HepG2 (cell line): ENCODE results near the gene CD180. TPM values are rescaled to one million over a fixed set of nuclear protein-coding genes. Genes with fewer than 3 reads are reported as not detected.

Experiments
- ATAC-seq: fragments of 200-7000 bp; cut with Tn5 transposase; 3 replicates; pipeline ENCODE4 v1.9.1; 2020; ENCODE audit warnings: mild to moderate bottlenecking, moderate library complexity
- BruUV-seq: library from RNA; stranded (reverse); fragments of 400-500 nt; replicated peaks from 2 replicates; lab custom pipeline; 2021; lab: Mats Ljungman, UMichigan
- CTCF ChIA-PET: fragments of 300-600 bp; formaldehyde crosslinking; extraction: SDS; loops from one replicate; lab custom pipeline; 2021; ENCODE audit warnings: low total read pairs, inconsistent platforms, low intra/inter-chr PET ratio; lab: Yijun Ruan, JAX
- POLR2A ChIA-PET: fragments of 350-600 bp; sonication (Branson Sonifier 250); formaldehyde crosslinking; loops from one replicate; lab custom pipeline; 2020; ENCODE audit warnings: antibody characterized with exemption, inconsistent platforms; lab: Yijun Ruan, JAX
- DNase-seq: peaks from one replicate; pipeline ENCODE4 v3.0.0-alpha.2; 2015; ENCODE audit warnings: low spot score
- FAIRE-seq: peaks from 3 replicates; lab custom pipeline; 2011; peaks lifted over from hg19 to GRCh38; lab: Jason Lieb, UNC
- H2AFZ ChIP-seq: one replicate; pipeline ENCODE4 v1.6.1; 2011; ENCODE audit warnings: low read length, inconsistent platforms
- H3K27ac ChIP-seq: fragments of 300-600 bp; 3 replicates; pipeline ENCODE4 v1.8.0; 2011; ENCODE audit warnings: mixed run types, mild to moderate bottlenecking, mixed read lengths, low read length, inconsistent platforms; ENCODE audit not compliant: insufficient read depth; ENCODE audit errors: extremely low read length
- H3K27me3 ChIP-seq, 2 experiments: fragments of 200-600 bp in 1 of 2; 2 replicates in 1 of 2; 3 replicates in 1 of 2; pipeline versions ENCODE4 v1.6.0 to v1.8.0; 2011; ENCODE audit warnings: low read length in 2 of 2, mild to moderate bottlenecking in 2 of 2, moderate library complexity in 2 of 2, inconsistent platforms in 1 of 2; ENCODE audit not compliant: insufficient read depth in 2 of 2, control insufficient read depth in 1 of 2
- H3K36me3 ChIP-seq, 2 experiments: fragments of 200-600 bp in 1 of 2; replicated peaks in 1 of 2; 2 replicates in 1 of 2; 3 replicates in 1 of 2; pipeline versions ENCODE4 v1.5.1 to v1.8.0; 2011; ENCODE audit warnings: low read length in 2 of 2, inconsistent platforms in 1 of 2; ENCODE audit not compliant: insufficient read depth in 2 of 2, control insufficient read depth in 1 of 2
- H3K4me1 ChIP-seq: 2 replicates; pipeline ENCODE4 v1.5.1; 2012; ENCODE audit warnings: low read length, inconsistent platforms; ENCODE audit not compliant: insufficient read depth
- H3K4me2 ChIP-seq: 2 replicates; pipeline ENCODE4 v1.6.0; 2011; ENCODE audit warnings: low read depth, low read length, inconsistent platforms
- H3K4me3 ChIP-seq, 3 experiments: fragments of 200-600 bp in 1 of 3; sonication (generic), shearing (Covaris generic) in 1 of 3; replicated peaks in 1 of 3; 2 replicates each; pipeline ENCODE4 v1.5.1; 2011 to 2016; ENCODE audit warnings: low read length in 3 of 3, inconsistent platforms in 2 of 3, low read depth in 2 of 3, mild to moderate bottlenecking in 2 of 3, control low read depth in 1 of 3, mixed read lengths in 1 of 3; ENCODE audit not compliant: insufficient read depth in 1 of 3
- H3K79me2 ChIP-seq: one replicate; pipeline ENCODE4 v1.6.1; 2011; ENCODE audit warnings: low read length, inconsistent platforms; ENCODE audit not compliant: insufficient read depth
- H3K9ac ChIP-seq: 2 replicates; pipeline ENCODE4 v1.6.0; 2011; ENCODE audit warnings: mild to moderate bottlenecking, low read depth, low read length, inconsistent platforms; ENCODE audit not compliant: insufficient read depth
- H3K9me3 ChIP-seq: 2 replicates; pipeline ENCODE4 v1.5.1; 2012; ENCODE audit warnings: mild to moderate bottlenecking, low read length
- H4K20me1 ChIP-seq: 2 replicates; pipeline ENCODE4 v1.6.0; 2011; ENCODE audit warnings: inconsistent platforms, mild to moderate bottlenecking, low read length, moderate library complexity; ENCODE audit not compliant: insufficient read depth
- ATF4 ChIP-seq, 2 experiments: fragments of 450-650 bp in 1 of 2; sonication (generic) in 1 of 2; formaldehyde crosslinking; IDR thresholded peaks; 2 replicates each; pipeline versions ENCODE4 v1.5.0 to v1.8.0; 2020 to 2022; ENCODE audit warnings: mild to moderate bottlenecking in 1 of 2, missing genetic modification reagents in 1 of 2
- CHCHD3 ChIP-seq: sonication (generic); formaldehyde crosslinking; IDR thresholded peaks from 2 replicates; pipeline ENCODE4 v1.8.0; 2022; ENCODE audit warnings: mild to moderate bottlenecking, missing genetic modification reagents, moderate library complexity
- NR2F6 ChIP-seq, 2 experiments: IDR thresholded peaks; 2 replicates each; pipeline ENCODE4 v1.6.1; 2016; ENCODE audit warnings: antibody characterized with exemption in 1 of 2, mild to moderate bottlenecking in 1 of 2
- ZBTB42 ChIP-seq: sonication (generic); formaldehyde crosslinking; IDR thresholded peaks from 2 replicates; pipeline ENCODE4 v1.5.0; 2020; ENCODE audit warnings: mild to moderate bottlenecking, missing genetic modification reagents
- ZMAT5 ChIP-seq: sonication (generic); formaldehyde crosslinking; IDR thresholded peaks from 2 replicates; pipeline ENCODE4 v1.5.0; 2020; ENCODE audit warnings: mild to moderate bottlenecking, low read depth, missing genetic modification reagents, borderline replicate concordance
- ZSCAN29 ChIP-seq: sonication (generic); formaldehyde crosslinking; conservative IDR thresholded peaks from 2 replicates; pipeline ENCODE4 v1.4.0; 2020; ENCODE audit warnings: mild to moderate bottlenecking, missing genetic modification reagents
- WGBS: methylation state at CpG from one replicate; pipeline ENCODE4 v1.1.6; 2017; ENCODE audit warnings: low lambda C conversion rate; 5-methylcytosine and 5-hydroxymethylcytosine counted together
- in situ Hi-C: cut with HindIII; loops from 2 replicates; pipeline ENCODE4 v1.10.0; 2017; ENCODE audit warnings: low pct_unique_long_range_greater_than_20kb; ENCODE audit not compliant: extremely low pct_ligation_motif_present
- intact Hi-C: fragments of 100-400 bp; cut with micrococcal nuclease; formaldehyde crosslinking; loops from one replicate; pipeline ENCODE4 v1.10.0; 2022; ENCODE audit not compliant: unreplicated experiment
- polyA plus RNA-seq, 8 experiments: library from polyadenylated mRNA; depleted of rRNA in 3 of 8; stranded (reverse) in 7 of 8; unstranded in 1 of 8; fragments of >200 nt; fragmentation: Illumina TruSeq in 4 of 8; extraction: Trizol in 4 of 8; gene quantifications; 2 replicates each; pipeline versions ENCODE4 v1.2.1 to v1.2.3, GENCODE V29; 2011 to 2016; ENCODE audit warnings: low read depth in 4 of 8, missing spikeins in 1 of 8, mixed read lengths in 1 of 8; ENCODE audit not compliant: insufficient read depth in 1 of 8
- total RNA-seq, 5 experiments: library from RNA; depleted of rRNA; stranded (reverse); fragments of >200 nt; fragmentation: Illumina TruSeq; extraction: Trizol; gene quantifications; 2 replicates each; pipeline ENCODE4 v1.2.3, GENCODE V29; 2016; ENCODE audit warnings: low read depth in 1 of 5

CD180 gene
- total and polyA plus RNA-seq, 2 of the 13 experiments (the other 11 are each of a cell fraction or from before 2014, with no cell fraction given) = not detected

- Histone ChIP-seq H3K79me2 (no peaks in the 10 kb centered on the region), H3K4me2 (no peak overlapping the region), H3K36me3 (peaks cover 1 to 10% of the 10 kb centered on the region in 2 experiments; a peak in 3 of 5 replicates), H3K27ac (no peak overlapping the region), H3K4me1 (no peaks in the 10 kb centered on the region), H3K9me3 (no peaks in the 10 kb centered on the region), H3K4me3 (no peak overlapping the region), H2AFZ (no peak overlapping the region), H3K9ac (no peak overlapping the region), H4K20me1 (no peaks in the 10 kb centered on the region), H3K27me3 (no peaks in the 10 kb centered on the region)
- no peak for TF ChIP-seq CHCHD3 (CRISPR knock-in tag)
- TF ChIP-seq NR2F6 (IDR thresholded peaks at IDR 0.05) = no peak
- TF ChIP-seq NR2F6 (CRISPR knock-in tag; IDR thresholded peaks at IDR 0.05) = no peak
- TF ChIP-seq ZBTB42 (CRISPR knock-in tag) = no peak
- no peak for TF ChIP-seq ZSCAN29 (CRISPR knock-in tag)
- no peak for TF ChIP-seq ATF4 (CRISPR knock-in tag; IDR thresholded peaks at IDR 0.05)
- TF ChIP-seq ZMAT5 (CRISPR knock-in tag) = no peak
- in situ Hi-C loops (no loop called here), intact Hi-C loops (no loop called here)
- no peak for FAIRE-seq
- no peak for ATAC-seq
- no peak for DNase-seq
- ChIA-PET CTCF (no interaction called here), POLR2A (no interaction called here)
- no TSS peak for BruUV-seq
- 94% methylated on average over 4 of the region's 4 CpGs for WGBS
Observed at GRCh38 chr5:67168069-67168468, 28.5 kb downstream of the CD180 start.
